Muscle layer of duodenum (tissue), 2 donors: ENCODE data around the gene KLHL6.
"Not testable (repeated sequence)": the region's sequence is repeated elsewhere in the genome, so short reads cannot be mapped to it uniquely, and the experiment has no call there.

ENCODE experiments used
- H3K27ac ChIP-seq: one replicate; pipeline ENCODE4 v1.7.0; 2013; ENCODE audit warnings: mild to moderate bottlenecking, low read length
- H3K27me3 ChIP-seq: one replicate; pipeline ENCODE4 v1.7.0; 2013; ENCODE audit warnings: low read depth, mild to moderate bottlenecking, control low read depth, low read length
- H3K36me3 ChIP-seq, 2 donors: one replicate each; pipeline ENCODE4 v1.7.0; 2013; ENCODE audit warnings: low read length in 2 of 2, control low read depth in 1 of 2, mild to moderate bottlenecking in 1 of 2; ENCODE audit not compliant: insufficient read depth in 2 of 2, control insufficient read depth in 1 of 2
- H3K4me1 ChIP-seq, 2 donors: one replicate each; pipeline ENCODE4 v1.7.0; 2013; ENCODE audit warnings: low read length in 2 of 2, mild to moderate bottlenecking in 2 of 2, control low read depth in 1 of 2, moderate library complexity in 1 of 2; ENCODE audit not compliant: insufficient read depth in 2 of 2, control insufficient read depth in 1 of 2
- H3K4me3 ChIP-seq, 2 donors: one replicate each; pipeline ENCODE4 v1.7.0; 2013; ENCODE audit warnings: low read length in 2 of 2, low read depth in 1 of 2, mild to moderate bottlenecking in 1 of 2
- H3K9me3 ChIP-seq, 2 donors: one replicate each; pipeline ENCODE4 v1.7.0; 2013; ENCODE audit warnings: low read length in 2 of 2, control low read depth in 1 of 2, mild to moderate bottlenecking in 1 of 2; ENCODE audit not compliant: control insufficient read depth in 1 of 2
- donor health status: healthy.

The KLHL6 gene

GRCh38 chr3:183582161-183582560, 26.7 kb upstream of the KLHL6 start:
- Histone ChIP-seq H3K4me3 (no peak overlapping the region), H3K36me3 (no peaks in the 10 kb centered on the region), H3K27ac (no peak overlapping the region), H3K9me3 (no peaks in the 10 kb centered on the region), H3K27me3 (no peaks in the 10 kb centered on the region), H3K4me1 (peaks cover 11 to 27% of the 10 kb centered on the region in 2 donors)

DNA sequence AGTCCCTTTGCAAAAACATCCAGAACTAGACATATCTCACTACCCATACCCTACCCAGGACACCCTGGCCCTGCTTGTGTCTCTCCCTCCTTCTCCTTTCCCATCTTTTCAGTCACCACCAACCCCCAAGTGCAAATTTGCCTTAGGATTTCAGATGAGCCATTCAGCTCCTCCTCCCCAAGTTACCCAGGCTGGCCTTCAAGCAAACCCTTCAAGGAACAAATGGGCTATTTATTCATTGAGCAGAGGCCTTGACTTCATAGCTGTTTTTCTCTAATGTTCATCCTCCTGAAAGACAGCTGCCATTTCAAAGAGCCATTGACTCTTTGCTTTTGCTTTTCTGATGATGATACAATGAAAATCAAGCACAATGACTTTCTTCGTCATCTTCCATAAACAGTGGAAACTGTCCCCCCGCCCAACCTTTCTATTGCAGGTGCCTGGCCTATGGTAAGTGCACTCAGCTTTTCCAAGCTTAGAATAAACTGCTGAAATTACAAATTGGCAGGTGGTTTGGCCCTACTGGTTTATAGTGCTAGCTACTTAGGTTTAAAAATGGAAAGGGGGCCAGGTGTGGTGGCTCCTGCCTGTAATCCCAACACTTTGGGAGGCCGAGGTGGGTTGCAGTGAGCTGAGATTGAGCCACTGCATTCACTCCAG, 26.1 kb upstream of the KLHL6 start:
- Histone ChIP-seq H3K36me3 (no peaks in the 10 kb centered on the region), H3K4me1 (peaks cover 11 to 27% of the 10 kb centered on the region in 2 donors), H3K27ac (no peak overlapping the region), H3K4me3 (no peak overlapping the region), H3K27me3 (no peaks in the 10 kb centered on the region), H3K9me3 (no peaks in the 10 kb centered on the region)

DNA sequence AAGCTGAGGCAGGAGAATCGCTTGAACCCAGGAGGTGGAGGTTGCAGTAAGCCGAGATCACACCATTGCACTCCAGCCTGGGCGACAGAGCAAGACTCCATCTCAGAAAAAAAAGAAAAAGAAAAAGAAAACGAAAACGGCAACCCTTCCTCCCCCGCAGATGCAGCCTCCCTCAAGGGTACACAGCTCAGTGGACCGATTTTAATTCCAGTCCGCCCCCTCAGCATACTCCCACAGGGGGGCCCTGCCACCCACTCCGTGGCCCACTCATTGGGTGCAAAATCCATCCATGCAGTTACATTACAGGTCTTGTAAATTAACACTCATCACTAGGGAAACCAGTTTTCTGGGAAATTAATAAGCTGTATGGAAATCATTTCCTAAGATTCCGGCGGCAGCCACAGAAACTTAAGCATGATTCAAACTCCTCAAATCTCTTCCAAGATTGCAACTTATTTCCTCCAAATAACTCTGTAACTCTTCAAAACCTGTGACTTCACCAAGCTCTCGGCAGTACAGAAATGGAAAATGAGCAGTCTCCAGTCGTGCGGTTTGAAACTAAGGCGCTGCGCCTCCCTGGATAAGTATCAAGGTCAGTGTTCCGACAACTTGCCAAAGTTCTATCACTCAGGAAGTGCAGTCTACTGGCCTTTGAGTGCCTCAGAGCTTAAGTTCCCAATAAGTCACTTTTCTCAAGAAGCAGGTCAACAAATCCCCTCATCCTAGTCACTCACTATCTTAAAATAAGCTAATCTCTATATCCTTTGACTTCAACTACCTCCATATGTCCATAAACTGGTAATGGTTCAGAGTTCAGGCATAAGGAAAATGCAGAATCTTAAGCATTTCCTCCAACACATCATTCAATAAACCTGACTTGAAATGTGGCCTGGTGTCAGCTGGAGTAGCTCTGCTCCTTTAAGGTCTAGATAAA, 24.7 kb upstream of the KLHL6 start:
- no peak overlapping the region for H3K4me3 ChIP-seq

GRCh38 chr3:183578179-183578578, 22.7 kb upstream of the KLHL6 start:
- Histone ChIP-seq H3K4me3 (no peak overlapping the region), H3K27me3 (no peaks in the 10 kb centered on the region), H3K36me3 (no peaks in the 10 kb centered on the region), H3K9me3 (no peaks in the 10 kb centered on the region), H3K4me1 (peaks cover under 1 to 14% of the 10 kb centered on the region in 2 donors), H3K27ac (no peak overlapping the region)

More for the DNA sequence above, 24.7 kb upstream of the KLHL6 start:
- Histone ChIP-seq H3K36me3 (no peaks in the 10 kb centered on the region), H3K4me1 (peaks cover 11 to 31% of the 10 kb centered on the region in 2 donors), H3K27ac (no peak overlapping the region), H3K27me3 (no peaks in the 10 kb centered on the region), H3K9me3 (no peaks in the 10 kb centered on the region)

DNA sequence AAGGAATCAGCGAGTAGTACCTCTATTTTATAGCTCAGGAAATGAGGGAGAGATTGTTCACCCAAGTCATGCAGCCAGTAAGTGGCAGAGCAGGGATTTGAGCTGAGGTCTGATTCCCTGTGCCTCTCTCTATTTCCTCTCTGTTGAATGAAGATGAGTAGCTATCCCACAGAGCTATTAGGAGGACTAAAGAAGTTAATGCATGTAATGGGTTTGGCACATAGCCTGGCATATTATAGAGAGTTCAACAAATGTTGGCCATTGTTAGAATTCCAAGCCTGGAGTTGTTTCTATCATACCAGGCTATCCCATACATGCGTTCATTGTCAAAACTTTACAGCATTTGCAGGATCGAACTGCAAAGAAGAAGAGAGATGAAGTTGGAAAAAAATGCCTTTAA, 21.8 kb upstream of the KLHL6 start:
- no peaks in the 10 kb centered on the region for H3K36me3 ChIP-seq
- no peaks in the 10 kb centered on the region for H3K27me3 ChIP-seq
- no peak overlapping the region for H3K27ac ChIP-seq
- peaks cover 0 to 10% of the 10 kb centered on the region in 2 donors for H3K4me1 ChIP-seq
- H3K9me3 ChIP-seq = no peaks in the 10 kb centered on the region
- no peak overlapping the region for H3K4me3 ChIP-seq

DNA sequence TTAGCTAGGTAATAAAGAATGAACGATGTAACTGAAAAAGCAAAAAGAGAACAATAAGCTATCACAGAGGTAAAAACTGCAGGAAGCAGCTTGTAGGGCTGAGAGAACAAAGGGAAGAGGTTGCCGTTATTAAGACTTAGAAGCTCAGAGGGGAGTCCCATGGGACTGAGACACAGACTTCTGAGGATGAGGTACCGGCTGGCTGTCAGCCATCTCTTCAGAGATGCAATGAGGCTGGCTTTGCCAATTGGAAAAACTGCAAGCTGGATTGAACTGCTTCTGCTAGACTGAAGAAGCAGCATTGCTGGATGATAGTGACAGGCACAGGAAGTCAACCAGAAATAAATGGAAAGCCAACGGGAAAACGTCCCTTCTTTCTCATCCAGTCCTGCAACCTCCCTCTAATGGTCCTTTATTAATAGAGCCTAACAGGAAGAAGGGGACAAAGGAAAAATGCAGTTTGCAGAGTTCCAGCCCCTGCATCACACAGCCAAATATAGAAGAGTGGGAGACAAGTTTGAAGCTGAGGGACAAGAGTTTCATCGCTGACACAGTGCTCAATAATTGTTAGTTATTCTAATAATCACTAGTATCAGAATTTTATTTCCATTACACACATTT, 21.1 kb upstream of the KLHL6 start:
- H3K4me3 ChIP-seq = no peak overlapping the region
- no peaks in the 10 kb centered on the region for H3K36me3 ChIP-seq
- no peaks in the 10 kb centered on the region for H3K27me3 ChIP-seq
- H3K27ac ChIP-seq = no peak overlapping the region
- peaks cover 0 to 10% of the 10 kb centered on the region in 2 donors for H3K4me1 ChIP-seq
- no peaks in the 10 kb centered on the region for H3K9me3 ChIP-seq

GRCh38 chr3:183572935-183573334, 17.4 kb upstream of the KLHL6 start:
- no peaks in the 10 kb centered on the region for H3K27me3 ChIP-seq

GRCh38 chr3:183570191-183570590, 14.7 kb upstream of the KLHL6 start:
- H3K4me1 ChIP-seq, H3K4me3 ChIP-seq, H3K36me3 ChIP-seq, H3K27ac ChIP-seq, H3K9me3 ChIP-seq, H3K27me3 ChIP-seq: not testable (repeated sequence)

More at GRCh38 chr3:183572935-183573334, 17.4 kb upstream of the KLHL6 start:
- Histone ChIP-seq H3K4me3 (no peak overlapping the region), H3K27ac (no peak overlapping the region), H3K4me1 (peaks cover 0 to 4% of the 10 kb centered on the region in 2 donors), H3K36me3 (no peaks in the 10 kb centered on the region), H3K9me3 (no peaks in the 10 kb centered on the region)

DNA sequence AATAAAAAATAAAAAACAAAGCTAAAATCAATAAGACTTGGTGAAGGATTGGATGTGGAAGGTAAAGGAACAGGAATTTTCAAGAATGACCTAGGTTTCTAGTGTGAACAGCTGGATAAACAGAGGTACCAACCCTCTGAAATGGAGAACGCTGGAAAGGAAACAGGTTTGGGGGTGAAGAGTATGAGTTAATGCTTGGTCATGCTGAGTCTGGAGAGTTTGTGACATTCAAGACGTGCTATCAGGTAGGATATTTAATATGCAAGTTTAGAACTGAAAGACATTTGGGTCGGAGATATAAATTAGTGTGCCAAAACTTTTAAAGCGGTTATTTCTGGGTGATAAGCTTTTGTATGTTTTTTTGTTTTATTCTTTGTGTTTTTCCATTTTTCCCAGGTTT, 11.4 kb upstream of the KLHL6 start:
- H3K27ac ChIP-seq = no peak overlapping the region
- peaks cover 0 to 5% of the 10 kb centered on the region in 2 donors for H3K4me1 ChIP-seq
- no peaks in the 10 kb centered on the region for H3K36me3 ChIP-seq
- no peaks in the 10 kb centered on the region for H3K27me3 ChIP-seq
- no peak overlapping the region for H3K4me3 ChIP-seq
- H3K9me3 ChIP-seq = no peaks in the 10 kb centered on the region

- H3K9me3 ChIP-seq = no peaks in the 10 kb centered on the region
- H3K27ac ChIP-seq = no peak overlapping the region
Measured at GRCh38 chr3:183564046-183564445, 8.5 kb upstream of the KLHL6 start.

GRCh38 chr3:183563536-183563874, 8.0 kb upstream of the KLHL6 start:
- peaks cover 0 to 5% of the 10 kb centered on the region in 2 donors for H3K4me1 ChIP-seq
- no peaks in the 10 kb centered on the region for H3K36me3 ChIP-seq
- H3K9me3 ChIP-seq = no peaks in the 10 kb centered on the region
- H3K27me3 ChIP-seq = no peaks in the 10 kb centered on the region
- H3K27ac ChIP-seq = no peak overlapping the region
- H3K4me3 ChIP-seq = no peak overlapping the region

More at GRCh38 chr3:183564046-183564445, 8.5 kb upstream of the KLHL6 start:
- Histone ChIP-seq H3K4me3 (no peak overlapping the region), H3K27me3 (no peaks in the 10 kb centered on the region), H3K4me1 (peaks cover 0 to 5% of the 10 kb centered on the region in 2 donors), H3K36me3 (no peaks in the 10 kb centered on the region)
